Upper lobe of right lung (tissue), 1 donor: Measurements from ENCODE around the gene ZNF212. TPM values are rescaled to one million over a fixed set of nuclear protein-coding genes. Genes with fewer than 3 reads are reported as not detected.

Experiments
- ATAC-seq: fragments of 200-7000 bp; cut with Tn5 transposase; one replicate; pipeline ENCODE4 v1.9.1; 2020; ENCODE audit warnings: mild to moderate bottlenecking, moderate library complexity
- DNase-seq: peaks from one replicate; pipeline ENCODE4 v3.0.0-alpha.2; 2020
- H3K27ac ChIP-seq: fragments of 200-600 bp; one replicate; pipeline ENCODE4 v1.8.0; 2022
- H3K27me3 ChIP-seq: fragments of 200-600 bp; one replicate; pipeline ENCODE4 v1.8.0; 2022; ENCODE audit warnings: mild to moderate bottlenecking
- H3K36me3 ChIP-seq: fragments of 200-600 bp; one replicate; pipeline ENCODE4 v1.8.0; 2022
- H3K4me1 ChIP-seq: fragments of 200-600 bp; one replicate; pipeline ENCODE4 v1.8.0; 2022
- H3K4me3 ChIP-seq: fragments of 200-600 bp; one replicate; pipeline ENCODE4 v1.8.0; 2022; ENCODE audit warnings: mild to moderate bottlenecking
- H3K9me3 ChIP-seq: fragments of 200-600 bp; one replicate; pipeline ENCODE4 v1.8.0; 2022
- intact Hi-C: fragments of 100-400 bp; cut with DNase I; formaldehyde crosslinking; loops from one replicate; pipeline ENCODE4 v1.11.0; 2022
- total RNA-seq: library from RNA; stranded (reverse); fragmentation: NEBNext Ultra II Directional; extraction: Animal tissue kit (Norgen Biotek cat#: 25700); gene quantifications from one replicate; pipeline ENCODE4 v1.2.1, GENCODE V29; 2021
- TF ChIP-seq, protein P1 (sequence below): fragments of 200-600 bp; IDR thresholded peaks from one replicate; pipeline ENCODE4 v1.8.0; 2022; ENCODE audit warnings: antibody characterized with exemption
- donor health status: DM: no; HTN: yes; CAD: no; lungs with severe emphysema.

Gene ZNF212
- total RNA-seq, 1 donor from 2014 or later, result 10.2 TPM

DNA sequence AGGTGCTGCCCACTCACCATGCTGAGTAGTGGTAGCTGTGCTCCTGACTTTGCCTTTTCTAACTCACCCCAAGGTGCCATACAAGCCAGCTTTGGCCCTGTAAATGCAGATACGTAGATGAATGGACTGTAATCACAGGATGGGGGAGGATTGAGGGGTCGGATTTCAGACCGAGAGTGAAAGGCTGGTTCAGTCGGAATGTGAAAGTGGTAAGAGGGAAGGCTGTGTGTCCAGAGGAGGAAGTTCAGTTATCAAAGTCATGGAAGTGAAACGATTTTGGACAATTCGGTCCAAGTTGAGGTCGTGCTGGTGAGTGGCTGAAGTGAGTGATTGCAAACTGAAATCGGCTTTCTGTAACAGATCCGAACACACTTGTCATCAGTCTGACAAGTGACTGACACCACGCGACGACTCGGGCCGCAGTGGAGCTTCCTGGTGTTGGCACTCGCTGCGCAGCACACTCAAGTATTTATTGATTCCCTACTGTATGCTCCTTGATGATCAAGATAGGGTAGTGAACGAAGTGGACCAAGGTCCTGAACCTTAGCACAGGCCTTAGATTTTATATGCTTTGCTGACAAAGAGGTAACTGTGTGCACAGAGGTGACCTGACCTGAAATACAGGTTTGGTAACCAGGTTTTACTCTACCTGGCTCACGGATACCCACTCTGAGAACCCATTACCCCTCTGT is 33.6 kb upstream of the ZNF212 start:
- TF ChIP-seq, protein P1, sequence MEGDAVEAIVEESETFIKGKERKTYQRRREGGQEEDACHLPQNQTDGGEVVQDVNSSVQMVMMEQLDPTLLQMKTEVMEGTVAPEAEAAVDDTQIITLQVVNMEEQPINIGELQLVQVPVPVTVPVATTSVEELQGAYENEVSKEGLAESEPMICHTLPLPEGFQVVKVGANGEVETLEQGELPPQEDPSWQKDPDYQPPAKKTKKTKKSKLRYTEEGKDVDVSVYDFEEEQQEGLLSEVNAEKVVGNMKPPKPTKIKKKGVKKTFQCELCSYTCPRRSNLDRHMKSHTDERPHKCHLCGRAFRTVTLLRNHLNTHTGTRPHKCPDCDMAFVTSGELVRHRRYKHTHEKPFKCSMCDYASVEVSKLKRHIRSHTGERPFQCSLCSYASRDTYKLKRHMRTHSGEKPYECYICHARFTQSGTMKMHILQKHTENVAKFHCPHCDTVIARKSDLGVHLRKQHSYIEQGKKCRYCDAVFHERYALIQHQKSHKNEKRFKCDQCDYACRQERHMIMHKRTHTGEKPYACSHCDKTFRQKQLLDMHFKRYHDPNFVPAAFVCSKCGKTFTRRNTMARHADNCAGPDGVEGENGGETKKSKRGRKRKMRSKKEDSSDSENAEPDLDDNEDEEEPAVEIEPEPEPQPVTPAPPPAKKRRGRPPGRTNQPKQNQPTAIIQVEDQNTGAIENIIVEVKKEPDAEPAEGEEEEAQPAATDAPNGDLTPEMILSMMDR, result no peak
- no peak overlapping the region for H3K27ac ChIP-seq
- no peak overlapping the region for H3K4me3 ChIP-seq
- ATAC-seq (peak; percentile 30), DNase-seq (peak; percentile 53)
- intact Hi-C loops, result no loop called here
- peaks cover 89% of the 10 kb centered on the region for H3K36me3 ChIP-seq
- no peaks in the 10 kb centered on the region for H3K9me3 ChIP-seq
- peaks cover 4% of the 10 kb centered on the region for H3K4me1 ChIP-seq
- no peaks in the 10 kb centered on the region for H3K27me3 ChIP-seq

DNA sequence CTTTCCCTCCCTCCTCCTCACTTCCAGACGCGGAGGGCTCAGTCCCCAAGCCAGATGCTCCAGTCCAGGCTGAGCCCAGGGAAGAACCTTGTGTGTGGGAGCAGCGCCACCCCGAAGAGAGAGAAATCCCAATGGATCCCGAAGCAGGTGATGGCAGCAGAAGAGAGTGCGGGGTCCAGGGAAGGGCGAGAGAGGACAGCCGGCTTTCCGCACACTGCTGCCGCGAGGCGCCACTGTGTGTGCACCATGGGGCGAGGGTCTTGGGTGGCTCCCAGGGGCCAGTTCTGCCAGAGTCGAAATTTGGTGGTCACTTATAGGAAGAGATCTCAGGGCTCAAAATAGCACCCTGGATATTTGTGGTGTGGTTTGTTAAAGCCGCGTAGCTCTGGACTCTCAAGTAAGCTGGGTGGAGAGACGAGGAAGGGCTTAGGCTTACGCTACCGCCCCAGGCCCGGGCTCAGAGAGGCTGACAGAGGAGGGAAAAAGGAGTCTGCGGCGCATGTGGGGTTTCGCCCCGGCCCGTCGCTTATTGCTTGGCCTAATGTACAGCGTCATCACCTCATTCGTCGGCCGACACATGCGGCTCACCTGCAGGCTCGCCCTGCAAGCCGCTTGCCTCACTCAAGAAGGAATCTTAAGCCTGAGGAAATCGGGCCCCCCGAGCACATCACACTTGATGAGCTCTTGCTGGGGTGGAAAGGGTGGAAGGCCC is 32.0 kb upstream of the ZNF212 start:
- peaks cover 88% of the 10 kb centered on the region for H3K36me3 ChIP-seq
- H3K27me3 ChIP-seq, result no peaks in the 10 kb centered on the region
- ATAC-seq (no peak), DNase-seq (no peak)
- no peak overlapping the region for H3K27ac ChIP-seq
- no peak overlapping the region for H3K4me3 ChIP-seq
- TF ChIP-seq, protein P1, result no peak
- intact Hi-C loops, result no loop called here
- peaks cover 4% of the 10 kb centered on the region for H3K4me1 ChIP-seq
- H3K9me3 ChIP-seq, result no peaks in the 10 kb centered on the region

DNA sequence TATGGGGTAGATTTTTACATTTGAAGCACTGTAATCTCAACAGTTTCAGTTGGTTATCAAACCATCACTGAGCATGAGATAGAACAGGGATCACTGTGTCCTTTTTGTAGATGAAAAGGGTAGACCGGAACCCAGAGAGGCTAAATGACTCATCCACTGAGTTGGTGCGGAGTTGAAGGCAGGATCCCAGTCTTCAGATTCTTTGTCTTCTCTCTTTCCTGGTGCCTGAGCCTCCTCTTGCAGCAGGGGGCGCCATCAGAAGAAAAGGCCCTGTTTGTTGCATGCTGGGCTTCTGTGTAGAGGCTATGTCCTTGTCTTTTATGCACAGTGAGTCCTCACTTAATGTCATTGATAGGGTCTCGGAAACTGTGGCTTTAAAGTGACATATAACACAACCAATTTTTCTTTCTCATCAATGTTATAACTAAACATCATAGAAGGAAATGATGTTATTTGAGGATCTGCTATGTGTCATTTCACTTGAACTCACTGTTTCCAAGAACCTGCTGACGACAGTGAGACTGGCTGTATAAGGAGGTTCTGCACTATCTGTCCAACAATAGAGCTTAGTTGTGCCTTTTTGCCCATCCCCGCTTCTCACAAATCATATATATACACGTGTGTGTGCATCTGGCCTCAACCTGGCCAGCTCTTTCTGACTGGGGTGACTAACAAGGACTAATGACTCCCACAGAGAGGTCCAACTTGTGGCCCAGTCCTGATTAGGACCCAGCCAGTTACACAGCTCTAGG is 29.8 kb upstream of the ZNF212 start:
- no peaks in the 10 kb centered on the region for H3K27me3 ChIP-seq
- ATAC-seq (peak; percentile 57), DNase-seq (no peak)
- H3K36me3 ChIP-seq, result peaks cover 86% of the 10 kb centered on the region
- H3K4me3 ChIP-seq, result no peak overlapping the region
- no peaks in the 10 kb centered on the region for H3K9me3 ChIP-seq
- TF ChIP-seq, protein P1, result peak; percentile 49
- no peaks in the 10 kb centered on the region for H3K4me1 ChIP-seq
- intact Hi-C loops, result no loop called here
- H3K27ac ChIP-seq, result no peak overlapping the region

DNA sequence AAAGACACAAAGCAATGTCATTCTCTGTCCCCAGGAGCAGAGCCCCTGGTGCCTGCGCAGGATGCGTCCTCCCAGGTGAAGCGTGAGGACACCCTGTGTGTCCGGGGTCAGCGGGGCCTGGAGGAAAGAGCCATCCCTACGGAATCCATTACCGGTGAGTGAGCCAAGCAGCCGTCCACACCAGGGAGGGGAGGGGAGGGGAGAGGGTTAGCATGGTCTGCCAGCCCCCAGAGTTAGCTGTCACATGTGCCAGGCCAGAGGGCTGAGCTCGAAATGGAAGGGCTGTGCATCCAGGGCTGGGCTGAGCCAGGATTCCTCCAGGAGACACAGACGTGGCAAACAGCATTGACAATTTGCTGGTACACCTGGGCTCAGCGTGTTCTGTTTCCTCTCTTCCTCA is 28.9 kb upstream of the ZNF212 start:
- H3K27ac ChIP-seq, result no peak overlapping the region
- peaks cover 94% of the 10 kb centered on the region for H3K36me3 ChIP-seq
- intact Hi-C loops, result no loop called here
- H3K27me3 ChIP-seq, result no peaks in the 10 kb centered on the region
- ATAC-seq (no peak), DNase-seq (no peak)
- TF ChIP-seq, protein P1, result no peak
- H3K9me3 ChIP-seq, result no peaks in the 10 kb centered on the region
- no peaks in the 10 kb centered on the region for H3K4me1 ChIP-seq
- no peak overlapping the region for H3K4me3 ChIP-seq

DNA sequence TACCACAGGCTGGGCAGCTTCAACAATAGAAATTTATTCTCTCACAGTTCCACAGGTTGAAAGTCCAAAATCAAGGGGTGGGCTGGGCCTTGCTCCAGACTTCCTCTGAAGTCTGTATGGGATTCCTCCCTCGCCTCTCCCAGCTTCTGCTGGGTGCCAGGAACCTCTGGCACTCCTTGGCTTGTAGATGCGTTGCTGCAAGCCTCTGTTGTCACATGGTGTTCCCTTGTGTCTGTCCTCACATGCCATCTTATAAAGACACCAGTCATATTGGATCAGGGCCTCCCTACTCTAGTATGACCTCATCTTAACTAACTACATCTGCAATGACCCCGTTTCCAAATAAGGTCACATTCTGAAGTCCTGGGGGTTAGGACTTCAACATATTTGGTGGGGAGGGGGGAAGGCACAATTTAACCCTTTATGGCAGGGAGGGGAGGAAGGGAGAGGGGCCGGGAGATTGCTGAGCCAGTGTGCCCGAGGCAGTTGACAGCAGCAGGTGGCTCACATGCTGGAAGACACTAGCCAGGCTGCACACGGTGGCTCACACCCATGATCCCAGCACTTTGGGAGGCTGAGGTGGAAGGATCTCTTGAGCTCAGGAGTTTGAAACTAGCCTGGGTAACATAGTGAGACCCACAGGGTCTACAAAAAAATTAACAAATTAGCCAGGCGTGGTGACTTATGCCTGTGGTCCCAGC is 25.3 kb upstream of the ZNF212 start:
- H3K36me3 ChIP-seq, result peaks cover 97% of the 10 kb centered on the region
- intact Hi-C loops, result no loop called here
- ATAC-seq, result no peak

More for the DNA sequence above, 25.3 kb upstream of the ZNF212 start:
- Histone ChIP-seq H3K27me3 (no peaks in the 10 kb centered on the region), H3K27ac (no peak overlapping the region), H3K4me3 (no peak overlapping the region), H3K9me3 (no peaks in the 10 kb centered on the region), H3K4me1 (no peaks in the 10 kb centered on the region)
- DNase-seq, result no peak
- TF ChIP-seq, protein P1, result no peak
